Activated CD4-positive, alpha-beta T cell treated with anti-CD3 and anti-CD28 coated beads, Interleukin-2, amount 50 U/mL, for 1 hour (primary cell): Measurements from ENCODE around the gene ENTREP1.
"Not testable (repeated sequence)": the region's sequence is repeated elsewhere in the genome, so short reads cannot be mapped to it uniquely, and the experiment has no call there.

Experiments
- DNase-seq: peaks from one replicate; pipeline ENCODE4 v3.0.0-alpha.2; 2020

Gene ENTREP1

GRCh38 chr9:69421908-69422801, 97.1 kb downstream of the ENTREP1 start:
- DNase-seq, result peak; percentile 25

GRCh38 chr9:69425136-69425801, 100.3 kb downstream of the ENTREP1 start:
- DNase-seq, result no peak

GRCh38 chr9:69427286-69427685, 102.3 kb downstream of the ENTREP1 start:
- DNase-seq, result no peak

- DNase-seq, result no peak
These were observed 103.2 kb downstream of the ENTREP1 start for GRCh38 chr9:69428017-69428785.

- DNase-seq, result no peak
These were observed 104.3 kb downstream of the ENTREP1 start for GRCh38 chr9:69429281-69429680.

GRCh38 chr9:69430206-69430605, 105.2 kb downstream of the ENTREP1 start:
- DNase-seq, result no peak

GRCh38 chr9:69431203-69431602, 106.2 kb downstream of the ENTREP1 start:
- DNase-seq, result no peak

- DNase-seq, result no peak
These were observed 106.8 kb downstream of the ENTREP1 start for GRCh38 chr9:69431777-69432176.

GRCh38 chr9:69432623-69433022, 107.6 kb downstream of the ENTREP1 start:
- DNase-seq, result no peak

- no peak for DNase-seq
These were observed 108.4 kb downstream of the ENTREP1 start for GRCh38 chr9:69433392-69433791.

- DNase-seq, result no peak
These were observed 109.0 kb downstream of the ENTREP1 start for GRCh38 chr9:69433968-69434367.

GRCh38 chr9:69439654-69440053, 114.6 kb downstream of the ENTREP1 start:
- DNase-seq, result not testable (repeated sequence)

- peak; percentile 9 for DNase-seq
These were observed 115.4 kb downstream of the ENTREP1 start for GRCh38 chr9:69440254-69440955.
